ENCODE data around the gene THAP7. TPM values are rescaled to one million over a fixed set of nuclear protein-coding genes. Genes with fewer than 3 reads are reported as not detected.

Gene THAP7
- total RNA-seq, 1 donor from 2014 or later, result 24.3 TPM

DNA sequence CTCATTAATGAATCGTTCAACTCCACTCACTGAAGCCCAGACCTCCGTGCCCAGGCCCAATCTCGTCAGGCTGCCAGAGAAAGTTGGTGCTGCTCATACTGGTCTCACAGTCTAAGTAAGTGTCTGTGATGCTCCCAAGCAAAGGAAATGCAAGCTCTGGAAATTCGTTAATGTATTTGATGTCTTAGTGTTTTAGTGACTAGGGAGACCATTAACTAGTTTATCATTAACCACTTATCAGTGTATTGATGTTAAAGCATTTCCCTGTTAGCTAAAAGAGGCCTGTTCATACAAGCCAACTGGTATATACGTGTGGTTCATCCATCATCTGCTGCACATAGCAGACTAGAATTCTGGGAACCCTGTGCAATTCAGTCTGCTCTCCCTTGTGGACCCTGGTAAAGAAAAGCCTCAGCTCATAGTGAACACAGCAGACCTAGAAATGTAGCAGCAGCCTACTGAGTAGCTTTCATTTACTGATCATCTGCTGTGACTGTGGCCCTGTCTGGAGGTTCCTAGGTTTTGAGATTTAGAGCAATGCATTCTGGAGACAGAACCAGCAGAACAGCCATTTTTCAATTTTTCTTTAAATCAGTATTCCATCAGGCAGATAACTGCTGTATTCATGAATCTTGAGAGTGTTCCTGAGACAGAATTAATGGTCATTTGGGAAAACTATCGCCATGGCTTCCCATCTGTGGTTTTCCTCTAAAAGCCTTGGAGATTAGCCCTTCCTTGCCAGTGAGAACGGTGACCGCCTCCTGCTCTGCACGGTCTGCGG lies 50.6 kb downstream of the THAP7 start:
- Histone ChIP-seq H3K27ac (no peak overlapping the region), H3K27me3 (ENCODE audit: low read depth) (no peaks in the 10 kb centered on the region), H3K4me3 (no peak overlapping the region), H3K4me1 (peaks cover 13% of the 10 kb centered on the region), H3K9me3 (no peaks in the 10 kb centered on the region), H3K36me3 (peaks cover 52% of the 10 kb centered on the region)
- ATAC-seq (no peak), DNase-seq (no peak)
- intact Hi-C loops (cut with DNase I), result no loop called here
- TF ChIP-seq CTCF (IDR thresholded peaks at IDR 0.05), result no peak

GRCh38 chr22:20949698-20950183 lies 52.2 kb downstream of the THAP7 start:
- intact Hi-C loops (cut with DNase I), result no loop called here
- ATAC-seq (no peak), DNase-seq (no peak)
- Histone ChIP-seq H3K36me3 (peaks cover 52% of the 10 kb centered on the region), H3K4me3 (no peak overlapping the region), H3K9me3 (no peaks in the 10 kb centered on the region), H3K4me1 (peaks cover 26% of the 10 kb centered on the region), H3K27ac (no peak overlapping the region), H3K27me3 (ENCODE audit: low read depth) (no peaks in the 10 kb centered on the region)
- no peak for TF ChIP-seq CTCF (IDR thresholded peaks at IDR 0.05)

Small RNA genes lying within 50 kb of the gene (microRNA-seq; reads per million reads assigned to microRNA genes)
- not detected for gene MIR649 (ENCODE audit: borderline number of aligned reads)

Other genes starting within 250 kb of the THAP7 start
- gene SERPIND1, start 228.0 kb downstream of the THAP7 start, total RNA-seq, result 0.24 TPM
- gene PI4KA, start 143.3 kb downstream of the THAP7 start, total RNA-seq, result 109 TPM
- 22.5 TPM for gene SNAP29, start 143.1 kb downstream of the THAP7 start, total RNA-seq
- gene CRKL, start 84.7 kb downstream of the THAP7 start, total RNA-seq, result 53.5 TPM
- 12.3 TPM for gene AIFM3, start 34.9 kb downstream of the THAP7 start, total RNA-seq
- gene LZTR1, start 19.8 kb downstream of the THAP7 start, total RNA-seq, result 51.6 TPM
- 2.1 TPM for gene P2RX6, start 13.0 kb upstream of the THAP7 start, total RNA-seq
- gene SLC7A4, start 30.4 kb upstream of the THAP7 start, total RNA-seq, result 0.47 TPM
- gene LRRC74B, start 43.8 kb upstream of the THAP7 start, total RNA-seq, result 3.6 TPM

Measured in lower lobe of right lung (tissue), 2 donors.